ENCODE results near the gene APH1A. TPM values are rescaled to one million over a fixed set of nuclear protein-coding genes. Genes with fewer than 3 reads are reported as not detected.
"Not testable (repeated sequence)": the region's sequence is repeated elsewhere in the genome, so short reads cannot be mapped to it uniquely, and the experiment has no call there.

Gene APH1A
- total RNA-seq, 2 experiments from 2014 or later = 83.7 to 87.4 TPM

DNA sequence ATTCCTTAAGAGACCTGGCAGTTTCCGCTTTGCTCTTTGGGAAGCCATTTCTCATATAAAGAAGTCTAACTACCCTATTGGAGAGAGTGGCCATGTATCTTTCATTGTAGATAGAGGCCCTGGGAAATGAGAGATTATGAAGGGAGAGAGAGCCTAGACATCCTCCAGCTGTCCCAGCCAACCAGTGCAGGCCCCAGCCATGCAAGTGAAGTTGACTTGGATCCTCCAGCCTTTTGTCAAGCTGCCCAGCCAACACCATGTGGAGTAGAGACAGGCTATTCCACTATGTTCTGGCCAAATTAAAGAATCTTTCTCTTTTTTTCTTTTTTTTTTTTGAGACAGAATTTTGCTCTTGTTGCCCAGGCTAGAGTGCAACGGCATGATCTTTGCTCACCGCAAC is 25.8 kb downstream of the APH1A start:
- peaks cover 2% of the 10 kb centered on the region for H3K27me3 Mint-ChIP-seq
- no peak for DNase-seq
- intact Hi-C loops (cut with micrococcal nuclease) = no loop called here
- H3K9me3 Mint-ChIP-seq = no peaks in the 10 kb centered on the region
- H3K4me3 Mint-ChIP-seq = no peak overlapping the region
- no peaks in the 10 kb centered on the region for H3K4me1 Mint-ChIP-seq (ENCODE audit: low read depth)
- no peak for TF ChIP-seq CTCF (IDR thresholded peaks at IDR 0.05)
- no peak for ATAC-seq
- ChIA-PET POLR2A (no interaction called here), CTCF (no interaction called here)
- no peak overlapping the region for H3K27ac Mint-ChIP-seq
- H3K36me3 Mint-ChIP-seq (ENCODE audit: low read depth) = no peaks in the 10 kb centered on the region

DNA sequence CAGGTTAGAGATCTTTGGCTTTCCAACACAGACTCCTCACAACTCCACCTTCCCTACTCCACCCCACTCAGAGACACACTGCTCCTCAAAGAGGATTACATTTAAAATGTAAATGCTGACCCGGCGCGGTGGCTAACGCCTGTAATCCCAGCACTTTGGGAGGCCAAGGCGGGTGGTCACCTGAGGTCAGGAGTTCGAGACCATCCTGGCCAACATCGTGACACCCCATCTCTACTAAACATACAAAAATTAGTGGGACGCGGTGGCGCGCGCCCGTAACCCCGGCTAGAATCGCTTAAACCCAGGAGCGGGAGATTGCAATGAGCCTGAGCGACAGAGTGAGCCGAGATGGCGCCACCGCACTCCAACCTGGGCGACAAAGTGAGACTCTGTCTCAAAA is 31.1 kb downstream of the APH1A start:
- TF ChIP-seq CTCF (IDR thresholded peaks at IDR 0.05) = no peak
- peak overlapping the region; percentile 11 for H3K4me3 Mint-ChIP-seq

DNA sequence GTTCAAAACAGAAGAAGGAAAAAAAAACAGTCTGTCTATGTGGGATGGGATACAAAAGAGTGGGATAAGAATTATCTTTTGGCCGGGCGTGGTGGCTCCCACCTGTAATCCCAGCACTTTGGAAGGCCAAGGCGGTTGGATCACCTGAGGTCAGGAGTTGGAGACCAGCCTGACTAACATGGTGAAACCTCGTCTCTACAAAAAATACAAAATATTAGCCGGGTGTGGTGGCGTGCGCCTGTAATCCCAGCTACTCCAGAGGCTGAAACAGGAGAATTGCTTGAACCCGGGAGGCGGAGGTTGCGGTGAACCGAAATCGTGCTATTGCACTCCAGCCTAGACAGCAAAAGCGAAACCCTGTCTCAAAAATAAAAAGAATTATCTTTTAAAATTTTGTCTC is 31.6 kb downstream of the APH1A start:
- POLR2A ChIA-PET = interaction anchor here (1.0 to 1.6 kb wide), 3 partner anchors 14 to 350 kb away, joined by 3 to 6 read pairs (median 3); a partner anchor contains a TSS
- intact Hi-C loops (cut with micrococcal nuclease) = not testable (repeated sequence)

More for the DNA sequence above, 31.1 kb downstream of the APH1A start:
- Mint-ChIP-seq H3K27ac (no peak overlapping the region), H3K27me3 (no peaks in the 10 kb centered on the region), H3K4me1 (ENCODE audit: low read depth) (peaks cover 11% of the 10 kb centered on the region), H3K9me3 (no peaks in the 10 kb centered on the region), H3K36me3 (ENCODE audit: low read depth) (peaks cover 12% of the 10 kb centered on the region)
- POLR2A ChIA-PET = interaction anchor here (1.2 to 1.6 kb wide), 2 partner anchors 13 to 351 kb away, joined by 3 to 6 read pairs; a partner anchor contains a TSS
- intact Hi-C loops (cut with micrococcal nuclease) = no loop called here
- ATAC-seq (no peak), DNase-seq (no peak)
- CTCF ChIA-PET = interaction anchor here (1.3 to 2.7 kb wide), 2 partner anchors 9 to 18 kb away, joined by 3 to 16 read pairs; no protein-coding TSS in a partner anchor

DNA sequence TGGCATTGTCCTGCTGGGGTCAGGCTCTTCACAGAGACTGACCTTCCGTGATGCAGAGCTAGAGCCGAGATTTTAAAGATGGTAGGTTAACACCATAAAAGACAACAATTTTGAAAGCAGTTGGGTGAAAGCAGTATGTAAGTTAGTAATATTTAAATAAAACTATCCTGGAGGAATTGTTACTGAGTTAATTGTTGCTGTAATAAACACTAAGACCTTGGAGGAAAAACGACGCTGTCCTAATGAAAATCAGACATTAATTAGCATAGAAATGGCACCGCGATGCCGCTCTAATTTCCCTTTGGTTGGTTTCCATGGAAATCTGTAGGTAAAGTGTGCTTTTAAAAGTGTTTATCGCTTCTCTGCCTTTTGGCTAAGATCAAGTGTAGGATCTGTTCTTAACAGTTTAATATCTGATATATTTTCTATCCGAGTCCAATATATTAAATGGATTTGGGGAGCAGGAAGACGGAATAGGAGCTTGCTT is 32.2 kb downstream of the APH1A start:
- H3K36me3 Mint-ChIP-seq (ENCODE audit: low read depth) = peaks cover 13% of the 10 kb centered on the region
- H3K27ac Mint-ChIP-seq = no peak overlapping the region
- no peak overlapping the region for H3K4me3 Mint-ChIP-seq
- DNase-seq = no peak
- H3K9me3 Mint-ChIP-seq = no peaks in the 10 kb centered on the region
- POLR2A ChIA-PET = interaction anchor here (0.6 to 2.2 kb wide), 6 partner anchors 12 to 350 kb away, joined by 3 to 8 read pairs (median 4); a partner anchor contains a TSS
- no peak for TF ChIP-seq CTCF (IDR thresholded peaks at IDR 0.05)
- H3K27me3 Mint-ChIP-seq = no peaks in the 10 kb centered on the region
- CTCF ChIA-PET = interaction anchor here (1.3 to 2.7 kb wide), 3 partner anchors 10 to 49 kb away, joined by 3 to 16 read pairs (median 3); no protein-coding TSS in a partner anchor
- intact Hi-C loops (cut with micrococcal nuclease) = no loop called here
- no peak for ATAC-seq
- H3K4me1 Mint-ChIP-seq (ENCODE audit: low read depth) = peaks cover 12% of the 10 kb centered on the region

More for the DNA sequence above, 31.6 kb downstream of the APH1A start:
- ATAC-seq, H3K4me3 Mint-ChIP-seq, DNase-seq, H3K27me3 Mint-ChIP-seq, H3K27ac Mint-ChIP-seq, H3K9me3 Mint-ChIP-seq: not testable (repeated sequence)
- Mint-ChIP-seq H3K36me3 (ENCODE audit: low read depth) (peaks cover 13% of the 10 kb centered on the region), H3K4me1 (ENCODE audit: low read depth) (peaks cover 12% of the 10 kb centered on the region)
- CTCF ChIA-PET = interaction anchor here (1.3 to 2.7 kb wide), 2 partner anchors 10 to 19 kb away, joined by 3 to 16 read pairs; no protein-coding TSS in a partner anchor

- ATAC-seq = peak; percentile 87
- H3K4me1 Mint-ChIP-seq (ENCODE audit: low read depth) = peaks cover 12% of the 10 kb centered on the region
- peaks cover 15% of the 10 kb centered on the region for H3K36me3 Mint-ChIP-seq (ENCODE audit: low read depth)
- intact Hi-C loops (cut with micrococcal nuclease) = no loop called here
- no peak for TF ChIP-seq CTCF (IDR thresholded peaks at IDR 0.05)
- peak; percentile 96 for DNase-seq
- H3K27me3 Mint-ChIP-seq = no peaks in the 10 kb centered on the region
- H3K27ac Mint-ChIP-seq = no peak within 1 kb of the TSS
- ChIA-PET CTCF (interaction anchor here (1.1 to 2.7 kb wide), 5 partner anchors 11 to 48 kb away, joined by 3 to 16 read pairs (median 3); no protein-coding TSS in a partner anchor), POLR2A (interaction anchor here (0.6 to 2.2 kb wide), 18 partner anchors 11 to 392 kb away, joined by 3 to 21 read pairs (median 4); a partner anchor contains a TSS)
- no peak within 1 kb of the TSS for H3K4me3 Mint-ChIP-seq
- no peaks in the 10 kb centered on the region for H3K9me3 Mint-ChIP-seq
These were observed 32.8 kb downstream of the APH1A start, which contains the start of gene ANP32E for GRCh38 chr1:150235852-150236613. ANP32E (minus strand) TSS chr1:150236112; CDS start chr1:150235786, 326 bp downstream.

Data from activated CD8-positive, alpha-beta T cell treated with anti-CD3 and anti-CD28 coated beads for 36 hours (primary cell).